IPS-NIHi11 (cell line): Measurements from ENCODE around the gene SMPDL3A.

ENCODE experiments used
- DNase-seq: peaks from one replicate; pipeline ENCODE4 v3.0.0; 2012; ENCODE audit warnings: mixed read lengths, low spot score

SMPDL3A gene

GRCh38 chr6:122804962-122805485 lies 16.0 kb downstream of the SMPDL3A start:
- no peak for DNase-seq

GRCh38 chr6:122806291-122806690 lies 17.2 kb downstream of the SMPDL3A start:
- no peak for DNase-seq

- no peak for DNase-seq
Measured at GRCh38 chr6:122808121-122808885, 19.2 kb downstream of the SMPDL3A start.

- no peak for DNase-seq
Measured at GRCh38 chr6:122809001-122809400, 19.9 kb downstream of the SMPDL3A start.

GRCh38 chr6:122809691-122810090 lies 20.6 kb downstream of the SMPDL3A start:
- DNase-seq: no peak

- no peak for DNase-seq
Measured at GRCh38 chr6:122810189-122810588, 21.1 kb downstream of the SMPDL3A start.

GRCh38 chr6:122817358-122817757 lies 28.3 kb downstream of the SMPDL3A start:
- no peak for DNase-seq

- DNase-seq: no peak
Measured at GRCh38 chr6:122817766-122818165, 28.7 kb downstream of the SMPDL3A start.

GRCh38 chr6:122818866-122819265 lies 29.8 kb downstream of the SMPDL3A start:
- no peak for DNase-seq

- DNase-seq: no peak
Measured at GRCh38 chr6:122821095-122821494, 32.0 kb downstream of the SMPDL3A start.

- DNase-seq: no peak
Measured at GRCh38 chr6:122825163-122825562, 36.1 kb downstream of the SMPDL3A start.

- no peak for DNase-seq
Measured at GRCh38 chr6:122829456-122829855, 40.4 kb downstream of the SMPDL3A start.

GRCh38 chr6:122831511-122831910 lies 42.5 kb downstream of the SMPDL3A start:
- DNase-seq: no peak

GRCh38 chr6:122832459-122832858 lies 43.4 kb downstream of the SMPDL3A start:
- no peak for DNase-seq

GRCh38 chr6:122833021-122833491 lies 44.0 kb downstream of the SMPDL3A start:
- DNase-seq: peak; percentile 10

- DNase-seq: peak; percentile 14
Measured at GRCh38 chr6:122838060-122838780, 49.2 kb downstream of the SMPDL3A start.

GRCh38 chr6:122839472-122839871 lies 50.4 kb downstream of the SMPDL3A start:
- DNase-seq: peak; percentile 79

GRCh38 chr6:122839906-122840305 lies 50.8 kb downstream of the SMPDL3A start:
- no peak for DNase-seq

GRCh38 chr6:122845464-122845863 lies 56.4 kb downstream of the SMPDL3A start:
- DNase-seq: no peak

GRCh38 chr6:122845916-122846612 lies 57.0 kb downstream of the SMPDL3A start:
- no peak for DNase-seq

- no peak for DNase-seq
Measured at GRCh38 chr6:122853259-122853995, 64.4 kb downstream of the SMPDL3A start.
